ENCODE results near the gene IL25.
"Not testable (repeated sequence)": the region's sequence is repeated elsewhere in the genome, so short reads cannot be mapped to it uniquely, and the experiment has no call there.

Gene IL25

DNA sequence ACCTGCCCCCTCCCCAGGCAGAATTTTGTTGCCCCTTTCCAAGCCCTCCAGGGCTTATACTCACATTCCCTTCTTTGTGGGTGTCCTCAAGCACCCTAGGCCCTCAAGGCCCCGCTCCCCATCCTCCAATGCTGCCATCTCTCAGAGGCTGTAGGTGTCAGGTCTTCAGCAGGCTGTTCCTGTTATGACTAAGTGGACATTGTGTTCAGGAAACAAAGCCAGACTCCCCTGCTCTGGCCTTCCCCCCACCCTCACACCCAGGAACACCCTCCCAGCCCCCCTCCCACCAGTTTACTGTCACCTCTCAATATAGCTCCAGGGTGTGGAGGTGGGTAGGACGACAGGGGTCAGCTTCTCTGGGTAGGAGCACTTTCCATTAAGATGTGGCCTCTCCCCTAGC is 36.9 kb downstream of the IL25 start:
- DNase-seq (ENCODE audit: low read depth, low spot score), result no peak

DNA sequence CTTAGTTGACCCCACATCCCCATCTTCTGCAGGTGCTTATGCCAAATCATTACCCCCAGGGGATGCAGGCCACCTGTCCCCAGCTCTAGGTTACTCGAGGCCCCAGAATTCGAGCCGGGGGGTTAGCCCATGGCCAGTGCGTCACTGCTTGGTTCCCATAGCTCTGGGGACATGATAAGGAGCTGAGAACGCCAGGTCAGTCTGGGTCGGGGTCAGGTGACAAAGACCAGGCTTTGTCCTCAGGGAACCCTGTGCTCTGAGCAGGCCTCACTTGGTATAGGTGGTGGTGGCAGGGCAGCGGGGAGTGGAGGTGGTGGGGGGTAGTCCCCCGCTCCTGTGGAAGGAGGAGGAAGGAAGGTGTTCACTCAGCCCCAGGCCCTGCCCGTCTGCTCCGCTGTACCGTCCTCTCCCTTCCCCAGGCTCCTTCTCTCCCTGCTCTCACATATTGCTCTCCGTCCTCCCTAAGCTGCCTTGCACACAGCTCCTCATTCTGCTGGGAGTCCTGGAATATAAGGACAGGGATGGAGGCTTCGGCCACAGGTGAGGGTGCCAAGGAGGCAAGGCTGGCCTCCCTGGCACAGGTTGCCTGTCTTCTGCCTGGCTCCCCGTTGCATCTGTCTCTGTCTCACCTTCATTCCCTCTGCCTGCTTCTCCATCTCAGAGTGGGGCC is 37.5 kb downstream of the IL25 start:
- no peak for DNase-seq (ENCODE audit: low read depth, low spot score)

DNA sequence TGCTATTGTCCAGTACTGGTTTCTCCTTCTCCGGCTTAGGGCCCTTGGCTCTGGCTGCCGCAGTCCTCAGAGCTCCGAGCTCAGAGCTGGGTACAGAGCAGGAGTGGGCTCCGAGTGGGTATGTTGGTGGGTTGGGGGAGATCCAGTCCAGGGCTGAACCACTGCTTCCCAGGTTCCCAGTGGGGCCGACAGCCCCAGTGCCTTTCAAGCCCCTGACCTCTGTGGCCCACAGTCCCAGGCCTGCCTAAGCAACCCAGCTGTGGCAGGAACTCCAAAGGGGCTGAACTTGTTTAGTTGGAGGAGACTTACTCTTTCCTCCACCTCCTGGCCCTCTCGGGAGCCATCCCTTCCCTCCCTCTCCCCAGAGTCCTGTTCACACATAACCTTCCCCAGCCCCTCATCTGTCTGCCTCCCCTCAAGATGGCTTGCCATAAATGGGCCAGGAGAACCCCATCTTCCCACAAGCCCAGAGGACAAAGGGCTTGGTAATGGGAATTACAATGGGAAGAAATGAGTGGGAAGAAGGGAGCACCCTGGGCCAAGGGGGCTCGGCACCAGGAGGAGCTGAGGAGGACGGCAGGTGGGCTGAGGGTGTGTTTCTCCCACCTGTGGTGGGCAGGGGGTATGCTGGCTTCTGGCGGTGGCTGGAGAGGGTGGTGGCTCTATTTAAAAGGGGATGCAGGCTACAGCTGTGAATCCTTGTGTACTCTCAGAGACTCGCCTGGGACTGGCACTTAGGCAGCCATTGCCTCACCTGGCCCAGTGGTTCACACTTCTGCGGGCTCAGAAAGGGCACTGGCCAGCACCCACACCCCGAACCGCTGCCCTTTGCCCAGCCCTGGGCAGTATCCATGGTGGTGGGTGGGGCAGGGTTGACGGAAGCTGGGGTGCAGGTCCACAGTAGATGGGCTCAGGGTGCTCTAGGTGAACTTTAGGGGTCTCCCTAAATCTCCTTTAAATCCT is 39.2 kb downstream of the IL25 start:
- DNase-seq (ENCODE audit: low read depth, low spot score), result no peak

DNA sequence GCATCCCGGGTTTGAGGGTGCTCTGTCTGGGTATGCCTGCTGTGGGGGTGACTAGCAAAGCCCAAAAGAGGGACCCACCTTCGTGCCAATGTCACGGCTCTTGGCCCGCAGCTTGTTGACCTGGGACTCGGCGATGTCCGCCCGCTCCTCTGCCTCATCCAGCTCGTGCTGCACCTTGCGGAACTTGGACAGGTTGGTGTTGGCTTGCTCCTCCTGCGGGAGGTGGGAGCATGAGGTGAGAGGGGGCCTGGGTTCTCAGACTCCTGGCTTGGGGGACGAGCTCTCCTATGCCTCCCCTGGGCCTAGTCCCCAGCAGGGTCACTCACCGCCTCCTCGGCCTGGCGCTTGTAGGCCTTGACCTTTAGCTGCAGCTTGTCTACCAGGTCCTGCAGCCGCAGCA is 41.1 kb downstream of the IL25 start:
- DNase-seq (ENCODE audit: low read depth, low spot score), result no peak

DNA sequence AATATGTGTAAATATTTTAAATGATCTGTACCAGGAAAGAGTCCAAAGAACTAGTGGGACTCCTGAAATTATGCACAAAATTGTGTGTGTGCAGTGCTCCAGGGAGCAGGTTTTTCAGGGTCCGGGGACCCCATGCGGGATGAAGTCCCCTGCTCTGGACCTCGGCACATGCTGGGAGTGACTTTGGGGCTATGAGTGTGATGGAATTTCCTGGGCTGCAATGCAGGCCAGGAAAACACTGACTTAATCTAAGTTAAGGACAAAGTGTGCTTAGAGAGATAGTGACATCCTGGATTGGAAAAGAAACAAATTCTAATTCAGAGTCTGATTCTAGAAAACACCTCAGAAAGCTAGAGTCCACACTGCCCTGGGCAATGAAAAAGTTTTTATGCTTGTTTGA is 41.6 kb downstream of the IL25 start:
- DNase-seq (ENCODE audit: low read depth, low spot score), result no peak

DNA sequence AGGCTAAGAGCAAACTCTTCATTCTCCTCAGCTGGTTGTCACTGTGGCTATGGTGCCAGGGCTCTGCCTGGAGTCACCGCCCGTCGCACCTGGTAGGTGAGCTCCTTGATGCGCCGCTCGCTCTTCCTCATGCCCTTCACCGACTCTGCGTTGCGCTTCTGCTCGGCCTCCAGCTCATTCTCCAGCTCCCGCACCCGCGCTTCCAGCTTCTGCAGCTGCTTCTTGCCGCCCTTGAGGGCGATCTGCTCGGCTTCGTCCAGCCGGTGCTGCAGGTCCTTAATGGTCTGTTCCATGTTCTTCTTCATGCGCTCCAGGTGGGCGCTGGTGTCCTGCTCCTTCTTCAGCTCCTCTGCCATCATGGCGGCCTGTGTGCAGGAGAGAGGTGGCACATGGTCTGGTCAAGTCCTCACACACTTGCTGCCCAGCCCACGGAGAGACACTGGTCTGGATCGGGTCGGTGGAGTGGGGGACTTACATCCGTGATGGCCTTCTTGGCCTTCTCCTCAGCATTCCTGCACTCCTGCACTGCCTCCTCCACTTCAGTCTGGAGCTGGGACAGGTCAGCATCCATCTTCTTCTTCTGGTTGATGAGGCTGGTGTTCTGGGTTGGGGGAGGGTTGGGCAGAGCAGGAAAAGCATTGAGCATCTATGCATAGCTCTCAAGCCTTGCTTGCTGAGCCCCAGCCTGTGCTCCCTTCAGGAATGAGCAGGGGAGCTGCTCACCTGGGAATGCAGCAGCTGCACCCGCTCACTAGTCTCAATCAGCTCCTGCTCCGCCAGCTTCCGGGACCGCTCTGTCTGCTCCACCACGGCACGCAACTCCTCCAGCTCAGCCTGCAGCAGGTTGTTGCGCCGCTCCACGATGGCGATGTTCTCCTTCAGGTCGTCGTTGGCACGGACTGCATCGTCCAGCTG is 42.6 kb downstream of the IL25 start:
- no peak for DNase-seq (ENCODE audit: low read depth, low spot score)

DNA sequence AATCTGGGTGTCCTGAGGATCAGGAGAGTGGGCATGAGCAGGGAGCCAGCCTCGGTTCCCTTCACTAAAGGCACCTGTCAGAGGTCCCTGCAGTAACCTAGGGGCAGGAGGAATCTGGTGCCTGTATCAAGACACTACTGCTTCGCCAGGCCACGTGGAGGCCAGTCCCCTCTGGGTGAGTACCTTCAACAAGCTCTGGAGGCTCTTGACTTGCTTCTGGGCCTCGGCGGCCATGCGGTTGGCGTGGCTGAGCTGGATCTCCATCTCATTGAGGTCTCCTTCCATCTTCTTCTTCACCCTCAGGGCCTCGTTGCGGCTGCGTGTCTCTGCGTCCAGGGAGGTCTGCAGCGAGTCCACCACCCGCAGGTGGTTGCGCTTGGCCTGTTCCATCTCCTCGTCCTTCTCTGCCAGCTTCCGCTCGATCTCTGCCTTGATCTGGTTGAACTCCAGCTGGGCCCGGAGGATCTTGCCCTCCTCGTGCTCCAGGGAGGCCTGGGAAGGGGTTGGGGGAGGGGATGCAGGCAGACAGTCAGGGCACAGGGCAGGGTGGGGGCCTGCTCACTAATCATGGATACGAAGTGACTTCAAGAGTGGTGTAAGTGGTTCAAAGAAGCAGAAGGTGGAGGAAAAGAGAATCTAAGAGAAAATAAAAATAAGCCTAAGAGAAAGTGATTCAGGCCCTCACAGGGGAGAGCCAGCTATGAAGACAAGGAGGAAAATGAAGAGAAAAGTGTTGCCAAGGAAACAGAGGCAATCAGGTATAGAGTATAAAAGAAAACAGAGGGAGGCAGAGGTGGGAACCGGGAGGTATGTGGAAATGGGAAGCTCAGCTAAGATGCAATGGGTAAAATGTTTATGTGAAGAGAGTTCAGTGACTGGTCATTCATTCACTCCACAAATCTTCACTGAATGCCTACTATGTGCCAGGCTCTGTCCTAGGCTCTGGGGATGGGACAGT is 43.5 kb downstream of the IL25 start:
- DNase-seq (ENCODE audit: low read depth, low spot score), result no peak

DNA sequence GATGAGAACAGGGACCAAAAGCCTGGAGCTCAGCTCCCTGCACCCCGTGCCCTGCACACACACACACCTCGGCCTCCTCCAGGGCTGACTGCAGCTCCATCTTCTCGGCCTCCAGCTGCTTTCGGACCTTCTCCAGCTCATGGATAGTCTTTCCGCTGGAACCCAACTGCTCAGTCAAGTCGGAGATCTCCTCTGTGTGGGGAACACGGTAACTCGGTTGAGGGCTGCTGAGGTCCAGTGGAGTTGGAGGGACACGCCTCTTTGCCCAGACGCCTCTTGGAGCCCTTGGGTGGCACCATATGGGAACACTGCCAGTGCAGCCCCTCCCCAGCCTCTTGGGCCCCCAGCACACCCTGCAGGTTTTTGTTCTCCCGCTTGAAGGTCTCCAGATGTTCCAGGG is 44.2 kb downstream of the IL25 start:
- no peak for DNase-seq (ENCODE audit: low read depth, low spot score)

DNA sequence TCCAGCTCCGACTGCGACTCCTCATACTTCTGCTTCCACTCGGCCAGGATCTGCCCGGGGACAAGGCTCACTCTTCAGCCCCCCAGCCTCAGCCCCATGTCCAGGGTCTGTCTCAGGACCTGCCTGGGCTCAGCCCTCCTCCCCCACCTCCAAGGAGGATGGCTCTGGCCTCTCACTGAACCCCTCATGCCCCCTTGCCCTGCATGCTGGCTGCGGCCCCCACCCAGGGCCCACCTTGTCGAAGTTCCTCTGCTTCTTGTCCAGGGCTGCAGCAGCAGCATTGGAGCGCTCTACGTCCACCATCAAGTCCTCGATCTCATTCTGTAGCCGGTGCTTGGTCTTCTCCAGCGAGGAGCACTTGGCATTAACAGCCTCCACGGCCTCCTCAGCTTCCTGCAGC is 44.7 kb downstream of the IL25 start:
- DNase-seq (ENCODE audit: low read depth, low spot score), result not testable (repeated sequence)

DNA sequence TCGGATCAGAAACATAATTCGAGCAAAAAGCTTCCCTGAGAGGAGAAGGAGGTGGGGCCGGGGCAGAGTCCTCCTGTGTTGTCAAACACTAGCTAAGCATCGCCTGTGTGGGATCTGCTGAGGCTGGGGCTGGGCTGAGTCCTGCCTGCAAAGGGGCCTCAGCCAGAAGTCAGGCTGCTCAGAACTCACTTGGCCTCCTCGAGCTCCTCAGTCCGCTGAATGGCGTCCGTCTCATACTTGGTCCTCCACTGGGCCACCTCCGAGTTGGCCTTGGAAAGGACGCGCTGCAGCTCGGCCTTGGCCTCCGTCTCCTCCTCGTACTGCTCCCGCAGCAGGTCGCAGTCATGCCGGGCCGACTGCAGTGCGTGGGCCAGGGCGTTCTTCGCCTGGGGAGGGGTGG is 45.4 kb downstream of the IL25 start:
- no peak for DNase-seq (ENCODE audit: low read depth, low spot score)

DNA sequence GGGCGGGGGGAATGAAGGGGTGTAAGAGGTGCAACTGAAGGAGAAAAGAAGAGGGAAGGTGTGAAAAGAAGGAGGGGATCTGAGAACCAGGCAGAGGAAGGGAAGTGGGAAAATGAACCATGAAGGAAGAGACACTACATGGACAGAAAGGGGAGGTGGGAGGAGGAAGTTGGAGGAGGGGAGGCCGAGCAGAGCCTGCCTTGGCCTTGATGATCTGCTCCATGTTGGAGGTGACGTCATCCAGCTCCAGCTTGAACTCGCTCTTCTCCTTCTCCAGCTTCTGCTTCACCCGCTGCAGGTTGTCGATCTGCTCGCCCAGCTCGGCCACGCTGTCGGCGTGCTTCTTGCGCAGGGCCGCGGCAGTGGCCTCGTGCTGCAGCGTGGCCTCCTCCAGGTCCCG is 47.0 kb downstream of the IL25 start:
- DNase-seq (ENCODE audit: low read depth, low spot score), result not testable (repeated sequence)

DNA sequence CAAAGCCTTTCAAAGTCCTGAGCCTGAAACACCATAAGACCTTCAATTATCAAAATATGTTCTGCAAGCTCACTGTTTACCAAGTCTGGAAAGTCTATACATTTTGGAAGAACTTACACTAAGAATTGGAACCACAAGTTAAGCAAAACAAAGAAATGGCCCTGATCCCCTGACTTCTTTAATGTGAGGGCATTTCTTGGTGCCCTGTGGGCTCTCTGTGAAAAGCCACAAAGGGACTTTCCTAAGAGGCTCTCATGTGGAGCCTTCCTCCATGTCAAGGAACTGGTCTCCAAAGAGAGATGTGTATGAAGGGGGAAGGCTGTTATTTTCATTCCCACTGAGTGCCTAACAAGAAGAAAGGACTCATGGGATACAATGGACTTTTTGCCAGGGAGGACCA is 49.0 kb downstream of the IL25 start:
- no peak for DNase-seq (ENCODE audit: low read depth, low spot score)

DNA sequence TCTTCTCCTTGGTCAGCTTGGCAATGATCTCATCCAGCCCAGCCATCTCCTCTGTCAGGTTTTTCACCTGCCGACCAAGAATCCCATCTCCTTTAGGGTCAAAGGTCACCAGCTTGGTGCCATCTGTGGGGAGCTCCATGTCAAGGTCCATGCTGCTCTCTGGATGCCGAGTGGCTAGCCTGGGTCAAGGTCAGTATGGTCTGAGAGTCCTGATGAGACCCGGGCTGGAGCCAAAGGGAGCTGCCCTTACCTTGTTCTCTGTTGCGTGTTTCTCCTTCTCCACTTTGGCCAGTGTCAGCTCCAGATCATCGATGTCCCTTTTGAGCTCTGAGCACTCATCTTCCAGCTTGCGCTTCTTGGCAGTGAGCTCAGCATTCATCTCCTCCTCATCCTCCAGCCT is 51.0 kb downstream of the IL25 start:
- DNase-seq (ENCODE audit: low read depth, low spot score), result no peak

DNA sequence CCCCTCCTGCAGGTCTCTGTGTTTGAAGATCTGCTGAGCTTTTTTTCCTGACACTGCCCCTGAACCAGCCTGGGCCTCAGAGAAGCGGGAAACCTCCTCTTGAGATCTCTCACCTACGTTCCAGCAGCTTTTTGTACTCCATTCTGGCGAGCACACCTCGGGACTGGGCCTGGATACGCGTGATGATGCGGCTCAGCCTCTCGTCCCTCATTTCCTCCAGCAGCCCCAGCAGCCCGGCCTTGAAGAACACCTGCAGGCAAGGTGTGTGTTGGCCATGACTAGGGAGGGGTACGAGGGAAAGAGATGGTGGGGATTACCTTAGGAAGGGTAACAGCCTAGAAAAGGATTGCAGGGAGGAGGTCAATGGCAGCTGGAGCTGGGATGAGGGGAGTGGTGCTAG is 52.6 kb downstream of the IL25 start:
- DNase-seq (ENCODE audit: low read depth, low spot score), result no peak

DNA sequence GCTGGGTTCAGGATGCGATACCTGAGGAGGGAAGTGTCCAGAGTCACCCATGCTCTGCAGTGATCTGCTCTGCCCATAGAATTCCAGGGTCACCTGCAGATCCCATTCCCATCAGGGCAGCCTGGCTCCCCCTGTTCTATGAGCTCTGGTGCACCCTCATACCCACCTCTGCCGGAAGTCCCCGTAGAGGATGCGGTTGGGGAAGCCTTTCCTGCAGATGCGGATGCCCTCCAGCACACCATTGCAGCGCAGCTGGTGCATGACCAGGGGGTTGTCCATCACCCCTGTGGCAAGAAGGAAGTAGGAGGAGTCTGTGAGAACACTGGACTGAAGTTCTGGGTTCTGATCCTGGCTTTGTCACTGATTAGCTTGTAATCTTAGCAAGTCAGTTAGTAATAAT is 53.2 kb downstream of the IL25 start:
- not testable (repeated sequence) for DNase-seq (ENCODE audit: low read depth, low spot score)
